CD4-positive, alpha-beta T cell treated with Interleukin-17A for 4 hours (primary cell): ENCODE results near the gene CLSTN2.

Experiments
- DNase-seq: peaks from one replicate; pipeline ENCODE4 v3.0.0-alpha.2; 2020; ENCODE audit warnings: mixed read lengths

CLSTN2 gene

GRCh38 chr3:140296796-140297352 is 361.9 kb downstream of the CLSTN2 start:
- no peak for DNase-seq

GRCh38 chr3:140298043-140298442 is 363.1 kb downstream of the CLSTN2 start:
- no peak for DNase-seq

- no peak for DNase-seq
Measured at GRCh38 chr3:140298569-140299070, 363.6 kb downstream of the CLSTN2 start.

- no peak for DNase-seq
Measured at GRCh38 chr3:140303875-140304274, 368.9 kb downstream of the CLSTN2 start.

- no peak for DNase-seq
Measured at GRCh38 chr3:140308535-140308934, 373.6 kb downstream of the CLSTN2 start.

- DNase-seq, result no peak
Measured at GRCh38 chr3:140311428-140311827, 376.4 kb downstream of the CLSTN2 start.

- DNase-seq, result no peak
Measured at GRCh38 chr3:140315955-140316354, 381.0 kb downstream of the CLSTN2 start.

GRCh38 chr3:140316466-140316865 is 381.5 kb downstream of the CLSTN2 start:
- no peak for DNase-seq

- DNase-seq, result no peak
Measured at GRCh38 chr3:140316868-140317400, 381.9 kb downstream of the CLSTN2 start.

- DNase-seq, result no peak
Measured at GRCh38 chr3:140319739-140320138, 384.8 kb downstream of the CLSTN2 start.

GRCh38 chr3:140323561-140323960 is 388.6 kb downstream of the CLSTN2 start:
- no peak for DNase-seq

- no peak for DNase-seq
Measured at GRCh38 chr3:140332131-140332530, 397.1 kb downstream of the CLSTN2 start.

GRCh38 chr3:140334132-140334929 is 399.3 kb downstream of the CLSTN2 start:
- DNase-seq, result no peak

GRCh38 chr3:140336465-140336864 is 401.5 kb downstream of the CLSTN2 start:
- no peak for DNase-seq

- no peak for DNase-seq
Measured at GRCh38 chr3:140338916-140339315, 403.9 kb downstream of the CLSTN2 start.

- DNase-seq, result no peak
Measured at GRCh38 chr3:140341203-140341602, 406.2 kb downstream of the CLSTN2 start.

GRCh38 chr3:140341817-140342403 is 406.9 kb downstream of the CLSTN2 start:
- DNase-seq, result no peak

- no peak for DNase-seq
Measured at GRCh38 chr3:140342668-140343067, 407.7 kb downstream of the CLSTN2 start.

- DNase-seq, result no peak
Measured at GRCh38 chr3:140343211-140344081, 408.5 kb downstream of the CLSTN2 start.

- no peak for DNase-seq
Measured at GRCh38 chr3:140344082-140344454, 409.1 kb downstream of the CLSTN2 start.

- no peak for DNase-seq
Measured at GRCh38 chr3:140344601-140345205, 409.7 kb downstream of the CLSTN2 start.

- DNase-seq, result no peak
Measured at GRCh38 chr3:140347151-140347550, 412.2 kb downstream of the CLSTN2 start.
